Muscle layer of duodenum (tissue), 2 donors: ENCODE data around the gene B3GNT7.
A peak's percentile ranks its signal among the peaks of the same experiment; 100 is the strongest.
"Not testable (repeated sequence)": the region's sequence is repeated elsewhere in the genome, so short reads cannot be mapped to it uniquely, and the experiment has no call there.

ENCODE experiments used
- H3K27ac ChIP-seq: one replicate; pipeline ENCODE4 v1.7.0; 2013; ENCODE audit warnings: mild to moderate bottlenecking, low read length
- H3K27me3 ChIP-seq: one replicate; pipeline ENCODE4 v1.7.0; 2013; ENCODE audit warnings: low read depth, mild to moderate bottlenecking, control low read depth, low read length
- H3K36me3 ChIP-seq, 2 donors: one replicate each; pipeline ENCODE4 v1.7.0; 2013; ENCODE audit warnings: low read length in 2 of 2, control low read depth in 1 of 2, mild to moderate bottlenecking in 1 of 2; ENCODE audit not compliant: insufficient read depth in 2 of 2, control insufficient read depth in 1 of 2
- H3K4me1 ChIP-seq, 2 donors: one replicate each; pipeline ENCODE4 v1.7.0; 2013; ENCODE audit warnings: low read length in 2 of 2, mild to moderate bottlenecking in 2 of 2, control low read depth in 1 of 2, moderate library complexity in 1 of 2; ENCODE audit not compliant: insufficient read depth in 2 of 2, control insufficient read depth in 1 of 2
- H3K4me3 ChIP-seq, 2 donors: one replicate each; pipeline ENCODE4 v1.7.0; 2013; ENCODE audit warnings: low read length in 2 of 2, low read depth in 1 of 2, mild to moderate bottlenecking in 1 of 2
- H3K9me3 ChIP-seq, 2 donors: one replicate each; pipeline ENCODE4 v1.7.0; 2013; ENCODE audit warnings: low read length in 2 of 2, control low read depth in 1 of 2, mild to moderate bottlenecking in 1 of 2; ENCODE audit not compliant: control insufficient read depth in 1 of 2
- donor health status: healthy.

The B3GNT7 gene

GRCh38 chr2:231395188-231396057 is at the start of gene B3GNT7:
Gene B3GNT7 (plus strand): TSS chr2:231395710. CDS start chr2:231395804, 94 bp downstream.
- no peaks in the 10 kb centered on the region for H3K36me3 ChIP-seq
- H3K27me3 ChIP-seq: peaks cover 3% of the 10 kb centered on the region
- H3K4me3 ChIP-seq: peak within 1 kb of the TSS; percentile 48 to 56
- H3K9me3 ChIP-seq: no peaks in the 10 kb centered on the region
- H3K4me1 ChIP-seq: peaks cover 5 to 18% of the 10 kb centered on the region in 2 donors
- peak within 1 kb of the TSS; percentile 60 for H3K27ac ChIP-seq

- H3K36me3 ChIP-seq: peaks cover 0 to 6% of the 10 kb centered on the region in 2 donors
- H3K4me1 ChIP-seq: no peaks in the 10 kb centered on the region
- no peaks in the 10 kb centered on the region for H3K27me3 ChIP-seq
- H3K27ac ChIP-seq: no peak overlapping the region
- no peaks in the 10 kb centered on the region for H3K9me3 ChIP-seq
- H3K4me3 ChIP-seq: no peak overlapping the region
These were observed 48.4 kb upstream of the B3GNT7 start for GRCh38 chr2:231347081-231347480.

- H3K9me3 ChIP-seq: no peaks in the 10 kb centered on the region
- no peak overlapping the region for H3K4me3 ChIP-seq
- H3K4me1 ChIP-seq: no peaks in the 10 kb centered on the region
- H3K27ac ChIP-seq: no peak overlapping the region
- H3K36me3 ChIP-seq: peaks cover 0 to 2% of the 10 kb centered on the region in 2 donors
- no peaks in the 10 kb centered on the region for H3K27me3 ChIP-seq
These were observed 47.9 kb upstream of the B3GNT7 start for GRCh38 chr2:231347638-231348037.

- H3K27me3 ChIP-seq: no peaks in the 10 kb centered on the region
- peaks cover 0 to 2% of the 10 kb centered on the region in 2 donors for H3K36me3 ChIP-seq
- H3K4me1 ChIP-seq: no peaks in the 10 kb centered on the region
- no peak overlapping the region for H3K4me3 ChIP-seq
- H3K27ac ChIP-seq: no peak overlapping the region
- no peaks in the 10 kb centered on the region for H3K9me3 ChIP-seq
These were observed 47.3 kb upstream of the B3GNT7 start for GRCh38 chr2:231348173-231348572.

GRCh38 chr2:231348704-231349373 is 46.7 kb upstream of the B3GNT7 start:
- no peak overlapping the region for H3K4me3 ChIP-seq
- H3K36me3 ChIP-seq: peaks cover 0 to 2% of the 10 kb centered on the region in 2 donors
- H3K4me1 ChIP-seq: no peaks in the 10 kb centered on the region
- no peak overlapping the region for H3K27ac ChIP-seq
- no peaks in the 10 kb centered on the region for H3K27me3 ChIP-seq
- no peaks in the 10 kb centered on the region for H3K9me3 ChIP-seq

GRCh38 chr2:231349374-231349735 is 46.2 kb upstream of the B3GNT7 start:
- not testable (repeated sequence) for H3K36me3 ChIP-seq, H3K4me1 ChIP-seq, H3K27ac ChIP-seq, H3K9me3 ChIP-seq, H3K27me3 ChIP-seq, H3K4me3 ChIP-seq

GRCh38 chr2:231351648-231352047 is 43.9 kb upstream of the B3GNT7 start:
- H3K4me3 ChIP-seq: no peak overlapping the region
- H3K9me3 ChIP-seq: no peaks in the 10 kb centered on the region
- H3K36me3 ChIP-seq: no peaks in the 10 kb centered on the region
- no peak overlapping the region for H3K27ac ChIP-seq
- H3K27me3 ChIP-seq: no peaks in the 10 kb centered on the region
- peaks cover 0 to 11% of the 10 kb centered on the region in 2 donors for H3K4me1 ChIP-seq

GRCh38 chr2:231353469-231353868 is 42.0 kb upstream of the B3GNT7 start:
- Histone ChIP-seq H3K36me3 (no peaks in the 10 kb centered on the region), H3K4me1 (peaks cover 0 to 13% of the 10 kb centered on the region in 2 donors), H3K9me3 (no peaks in the 10 kb centered on the region), H3K27ac (no peak overlapping the region), H3K4me3 (no peak overlapping the region), H3K27me3 (no peaks in the 10 kb centered on the region)

GRCh38 chr2:231355508-231356465 is 39.7 kb upstream of the B3GNT7 start:
- Histone ChIP-seq H3K4me1 (peaks cover 0 to 13% of the 10 kb centered on the region in 2 donors), H3K36me3 (peaks cover 0 to 1% of the 10 kb centered on the region in 2 donors), H3K27me3 (no peaks in the 10 kb centered on the region), H3K9me3 (no peaks in the 10 kb centered on the region), H3K4me3 (no peak overlapping the region), H3K27ac (no peak overlapping the region)

GRCh38 chr2:231356466-231356844 is 39.1 kb upstream of the B3GNT7 start:
- no peaks in the 10 kb centered on the region for H3K9me3 ChIP-seq
- H3K4me3 ChIP-seq: no peak overlapping the region
- H3K36me3 ChIP-seq: peaks cover 0 to 6% of the 10 kb centered on the region in 2 donors
- H3K27ac ChIP-seq: no peak overlapping the region
- no peaks in the 10 kb centered on the region for H3K27me3 ChIP-seq
- peaks cover 0 to 13% of the 10 kb centered on the region in 2 donors for H3K4me1 ChIP-seq

GRCh38 chr2:231357048-231357447 is 38.5 kb upstream of the B3GNT7 start:
- peaks cover 0 to 13% of the 10 kb centered on the region in 2 donors for H3K4me1 ChIP-seq
- peaks cover 0 to 12% of the 10 kb centered on the region in 2 donors for H3K36me3 ChIP-seq
- H3K4me3 ChIP-seq: no peak overlapping the region
- H3K9me3 ChIP-seq: no peaks in the 10 kb centered on the region
- H3K27ac ChIP-seq: no peak overlapping the region
- no peaks in the 10 kb centered on the region for H3K27me3 ChIP-seq
